SK-N-SH (cell line): ENCODE data around the gene C20orf204. TPM values are rescaled to one million over a fixed set of nuclear protein-coding genes. Genes with fewer than 3 reads are reported as not detected.
A peak's percentile ranks its signal among the peaks of the same experiment; 100 is the strongest.

Experiments
- CTCF ChIA-PET: fragments of 300-600, 350-600 bp; formaldehyde crosslinking; extraction: SDS; loops from one replicate; lab custom pipeline; 2021; lab: Yijun Ruan, JAX
- POLR2A ChIA-PET: fragments of 350-600 bp; sonication (Branson Sonifier 250); formaldehyde crosslinking; extraction: SDS; loops from one replicate; lab custom pipeline; 2020; ENCODE audit warnings: antibody characterized with exemption, inconsistent platforms; lab: Yijun Ruan, JAX
- DNase-seq: peaks from one replicate; pipeline ENCODE4 v3.0.0; 2012
- H2AFZ ChIP-seq: fragments of 200-600 bp; sonication (generic); 2 replicates; pipeline ENCODE4 v1.8.1; 2016; ENCODE audit warnings: antibody characterized with exemption, mild to moderate bottlenecking, low read depth
- H3F3A ChIP-seq: fragments of 200-600 bp; sonication (generic); replicated peaks from 2 replicates; pipeline ENCODE3; 2016; ENCODE audit warnings: antibody characterized with exemption, mild to moderate bottlenecking; ENCODE audit not compliant: insufficient read depth
- H3K27ac ChIP-seq, 2 experiments: fragments of 200-500 bp in 1 of 2; fragments of 200-600 bp in 1 of 2; sonication (Bioruptor generic) in 1 of 2; sonication (generic), shearing (Covaris generic) in 1 of 2; 2 replicates each; pipeline versions ENCODE4 v1.5.1 to v1.6.1; 2014 to 2016; ENCODE audit warnings: low read depth in 2 of 2, inconsistent platforms in 1 of 2, low read length in 1 of 2, mild to moderate bottlenecking in 1 of 2, mixed read lengths in 1 of 2
- H3K27me3 ChIP-seq: fragments of 200-600 bp; sonication (generic), shearing (Covaris generic); 2 replicates; pipeline ENCODE4 v1.6.1; 2016; ENCODE audit warnings: mixed run types; ENCODE audit not compliant: insufficient read depth
- H3K36me3 ChIP-seq, 2 experiments: fragments of 200-500 bp in 1 of 2; fragments of 200-600 bp in 1 of 2; sonication (Bioruptor generic) in 1 of 2; sonication (generic) in 1 of 2; replicated peaks in 1 of 2; 2 replicates each; pipeline versions ENCODE3 to v1.5.1; 2014 to 2016; ENCODE audit warnings: low read length in 1 of 2, mild to moderate bottlenecking in 1 of 2; ENCODE audit not compliant: insufficient read depth in 2 of 2, control insufficient read depth in 1 of 2
- H3K4me1 ChIP-seq, 2 experiments: fragments of 200-500 bp in 1 of 2; fragments of 200-600 bp in 1 of 2; sonication (Bioruptor generic) in 1 of 2; sonication (generic), shearing (Covaris generic) in 1 of 2; 2 replicates each; pipeline versions ENCODE4 v1.5.1 to v1.6.1; 2014 to 2016; ENCODE audit warnings: low read depth in 1 of 2, low read length in 1 of 2, mixed run types in 1 of 2; ENCODE audit not compliant: insufficient read depth in 2 of 2, control insufficient read depth in 1 of 2
- H3K4me2 ChIP-seq: fragments of 200-600 bp; sonication (generic), shearing (Covaris generic); 2 replicates; pipeline ENCODE4 v1.6.1; 2017; ENCODE audit warnings: mixed run types
- H3K4me3 ChIP-seq, 2 experiments: fragments of 200-500 bp in 1 of 2; fragments of 200-600 bp in 1 of 2; sonication (Bioruptor generic) in 1 of 2; sonication (generic), shearing (Covaris generic) in 1 of 2; 2 replicates each; pipeline versions ENCODE4 v1.5.1 to v1.8.1; 2014 to 2016; ENCODE audit warnings: low read depth in 2 of 2, inconsistent platforms in 1 of 2, low read length in 1 of 2, mild to moderate bottlenecking in 1 of 2, mixed read lengths in 1 of 2, moderate library complexity in 1 of 2
- H3K79me2 ChIP-seq: fragments of 200-600 bp; sonication (generic); 2 replicates; pipeline ENCODE4 v1.8.1; 2017; ENCODE audit warnings: mild to moderate bottlenecking; ENCODE audit not compliant: insufficient read depth
- H3K9ac ChIP-seq: fragments of 200-600 bp; sonication (generic); 2 replicates; pipeline ENCODE4 v1.6.1; 2017; ENCODE audit warnings: mixed run types
- H3K9me2 ChIP-seq: fragments of 200-600 bp; sonication (generic); 2 replicates; pipeline ENCODE4 v1.6.1; 2017; ENCODE audit warnings: mixed run types
- H3K9me3 ChIP-seq: fragments of 200-600 bp; sonication (generic); 2 replicates; pipeline ENCODE4 v1.6.1; 2017; ENCODE audit warnings: mixed run types, mild to moderate bottlenecking, moderate library complexity
- H4K20me1 ChIP-seq: fragments of 200-600 bp; sonication (generic); 2 replicates; pipeline ENCODE4 v1.6.1; 2017; ENCODE audit warnings: mild to moderate bottlenecking, mixed run types; ENCODE audit not compliant: insufficient read depth
- CHD2 ChIP-seq: fragments of 150-350 bp; IDR thresholded peaks from 2 replicates; pipeline ENCODE4 v1.6.1; 2018; ENCODE audit warnings: low read length; ENCODE audit not compliant: partially characterized antibody
- CTCF ChIP-seq: fragments of 200-600 bp; sonication (generic); IDR thresholded peaks from 2 replicates; pipeline ENCODE4 v1.6.1; 2017; ENCODE audit warnings: antibody characterized with exemption, mild to moderate bottlenecking, moderate library complexity
- EP300 ChIP-seq, 2 experiments: IDR thresholded peaks; 2 replicates each; pipeline versions ENCODE4 v1.4.0 to v1.6.1; 2012; ENCODE audit warnings: borderline replicate concordance in 1 of 2, low read depth in 1 of 2, low read length in 1 of 2
- FOXM1 ChIP-seq: IDR thresholded peaks from 2 replicates; pipeline ENCODE4 v1.4.0; 2012; ENCODE audit warnings: low read depth, mild to moderate bottlenecking
- MXI1 ChIP-seq: IDR thresholded peaks from 2 replicates; pipeline ENCODE4 v1.6.1; 2012; ENCODE audit warnings: mild to moderate bottlenecking, low read depth, low read length, improper control_type of control experiment
- RAD21 ChIP-seq: IDR thresholded peaks from 2 replicates; pipeline ENCODE4 v1.6.1; 2012; ENCODE audit warnings: mild to moderate bottlenecking, low read length
- RCOR1 ChIP-seq: fragments of 150-350 bp; IDR thresholded peaks from 2 replicates; pipeline ENCODE4 v1.6.1; 2017; ENCODE audit warnings: antibody characterized with exemption, low read length
- RFX5 ChIP-seq: IDR thresholded peaks from 2 replicates; pipeline ENCODE4 v1.6.1; 2012; ENCODE audit warnings: mild to moderate bottlenecking, improper control_type of control experiment, low read length
- SIN3A ChIP-seq: IDR thresholded peaks from 2 replicates; pipeline ENCODE4 v1.6.1; 2012; ENCODE audit warnings: low read depth, mild to moderate bottlenecking, low read length, moderate library complexity, borderline replicate concordance
- SMC3 ChIP-seq: IDR thresholded peaks from 2 replicates; pipeline ENCODE4 v1.6.1; 2012; ENCODE audit warnings: low read depth, low read length, improper control_type of control experiment
- TCF12 ChIP-seq: IDR thresholded peaks from 2 replicates; pipeline ENCODE4 v1.4.0; 2012
- TEAD4 ChIP-seq: IDR thresholded peaks from 2 replicates; pipeline ENCODE4 v1.4.0; 2012; ENCODE audit warnings: mild to moderate bottlenecking, borderline replicate concordance; ENCODE audit not compliant: insufficient read depth
- YY1 ChIP-seq: IDR thresholded peaks from 2 replicates; pipeline ENCODE4 v1.4.0; 2012; ENCODE audit warnings: low read depth, mild to moderate bottlenecking
- WGBS: methylation state at CpG from one replicate; pipeline ENCODE4 v1.1.6; 2017; ENCODE audit warnings: low lambda C conversion rate; 5-methylcytosine and 5-hydroxymethylcytosine counted together
- polyA plus RNA-seq, 3 experiments: library from polyadenylated mRNA; depleted of rRNA; stranded (reverse); fragments of >200 nt; gene quantifications; 2 replicates each; pipeline ENCODE4 v1.2.3, GENCODE V29; 2012

C20orf204 gene
- polyA plus RNA-seq, 1 of the 3 experiments (the other 2 are of a cell fraction): 0.21 TPM

DNA sequence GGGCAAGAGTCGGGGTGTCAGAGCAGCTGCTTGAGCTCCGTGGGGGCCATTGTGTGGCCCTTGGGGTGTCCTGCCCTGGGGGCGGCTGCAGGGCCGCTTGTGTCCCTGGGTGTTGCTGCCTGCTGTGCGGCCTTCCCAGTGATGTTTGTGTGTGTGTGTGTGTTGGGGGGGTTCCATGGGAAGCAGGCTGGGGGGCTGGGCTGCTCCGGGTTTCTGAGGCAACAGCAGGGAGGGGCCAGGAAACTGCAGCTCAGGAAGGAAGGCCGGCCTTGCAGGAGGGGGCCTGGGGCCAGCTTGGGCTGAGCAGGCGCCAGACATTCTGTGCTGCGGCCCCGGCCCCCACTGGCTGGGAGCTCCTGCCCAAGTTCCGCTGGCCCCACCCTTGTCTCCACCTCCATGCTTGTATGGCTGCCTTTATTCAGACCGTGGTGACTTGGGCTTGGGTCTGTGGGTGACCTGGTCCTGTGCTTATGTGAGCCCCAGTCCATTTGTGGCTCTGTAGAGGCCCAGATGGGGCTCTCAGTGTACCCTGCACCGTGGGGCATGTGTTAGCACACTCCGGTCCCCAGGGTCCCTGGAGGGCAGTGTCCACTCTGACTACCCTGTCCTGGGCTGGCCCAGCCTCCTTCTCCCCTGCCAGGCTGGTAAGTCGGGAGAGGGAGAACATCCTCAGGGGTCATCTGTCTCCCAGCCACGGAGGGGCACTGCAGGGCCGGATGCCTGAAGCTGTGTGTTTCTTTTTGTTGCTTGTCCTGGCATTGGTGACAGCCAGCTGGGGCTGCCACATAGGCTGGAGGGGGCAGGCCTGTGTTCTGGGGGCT is 18.1 kb downstream of the C20orf204 start:
- TF ChIP-seq SMC3 (peak; percentile 29; the same call in 1 of the 2 replicates), RAD21 (peak; percentile 39), MXI1 (0 out of 2 replicates have a peak, but pooled peaks have one; percentile 27), YY1 (no peak), CTCF (peak; percentile 32)
- H3K9ac ChIP-seq: no peak overlapping the region
- DNase-seq: peak; percentile 79
- no peak overlapping the region for H3K4me2 ChIP-seq
- H3K4me3 ChIP-seq: no peak overlapping the region
- H3K9me3 ChIP-seq: no peaks in the 10 kb centered on the region
- ChIA-PET CTCF (interaction anchor here (0.6 to 7.8 kb wide), 10 partner anchors 9 to 74 kb away, joined by 3 to 85 read pairs (median 3); partner anchors contain the start of genes RGS19 and TCEA2), POLR2A (interaction anchor here (1.0 to 1.2 kb wide), 2 partner anchors 9 kb away, joined by 3 read pairs; partner anchors contain the start of gene TCEA2)
- no peaks in the 10 kb centered on the region for H3K9me2 ChIP-seq
- H3K36me3 ChIP-seq: no peaks in the 10 kb centered on the region
- H3K79me2 ChIP-seq: no peaks in the 10 kb centered on the region
- WGBS: 75% methylated on average over 14 of the region's 17 CpGs
- H4K20me1 ChIP-seq: no peaks in the 10 kb centered on the region
- H3K27me3 ChIP-seq: peaks cover 6% of the 10 kb centered on the region; the same call in 1 of the 2 replicates
- H3F3A ChIP-seq: no peaks in the 10 kb centered on the region
- H2AFZ ChIP-seq: no peak overlapping the region
- no peak overlapping the region for H3K27ac ChIP-seq
- peaks cover 0 to 10% of the 10 kb centered on the region in 2 experiments; a peak in 1 of 4 replicates for H3K4me1 ChIP-seq

- CTCF ChIA-PET: interaction anchor here (7.8 kb wide), 1 partner anchor 17 kb away, joined by 85 read pairs; no protein-coding TSS in a partner anchor
- no peak overlapping the region for H2AFZ ChIP-seq
- POLR2A ChIA-PET: interaction anchor here (1.4 kb wide), 1 partner anchor 24 kb away, joined by 3 read pairs; the partner anchor contains the start of gene RGS19
- H3K9ac ChIP-seq: no peak overlapping the region
- no peaks in the 10 kb centered on the region for H3K9me2 ChIP-seq
- H3K27ac ChIP-seq: no peak overlapping the region
- DNase-seq: no peak
- H3K4me1 ChIP-seq: peaks cover 0 to 10% of the 10 kb centered on the region in 2 experiments; a peak in 1 of 4 replicates
- H3K4me3 ChIP-seq: no peak overlapping the region
- TF ChIP-seq RCOR1: no peak
- no peak for TF ChIP-seq RFX5
- TF ChIP-seq SMC3: no peak
- TF ChIP-seq TCF12: no peak
- TF ChIP-seq EP300 (IDR thresholded peaks at IDR 0.05; ENCODE audit: borderline replicate concordance in 1 of 2, low read depth in 1 of 2, low read length in 1 of 2): no peak
- TF ChIP-seq FOXM1: no peak
- no peak for TF ChIP-seq CHD2
- TF ChIP-seq RAD21: no peak
- no peak for TF ChIP-seq SIN3A
- no peak for TF ChIP-seq YY1
- TF ChIP-seq TEAD4: no peak
- H3F3A ChIP-seq: no peaks in the 10 kb centered on the region
- H3K79me2 ChIP-seq: no peaks in the 10 kb centered on the region
- H3K36me3 ChIP-seq: no peaks in the 10 kb centered on the region
- H3K27me3 ChIP-seq: no peaks in the 10 kb centered on the region
- no peak overlapping the region for H3K4me2 ChIP-seq
- WGBS: 59% methylated on average over 3 of the region's 9 CpGs
- no peaks in the 10 kb centered on the region for H4K20me1 ChIP-seq
- no peaks in the 10 kb centered on the region for H3K9me3 ChIP-seq
Observed at GRCh38 chr20:64055396-64055892, 19.5 kb downstream of the C20orf204 start.
